PC-9 (cell line): Measurements from ENCODE around the gene INSYN2B. TPM values are rescaled to one million over a fixed set of nuclear protein-coding genes. Genes with fewer than 3 reads are reported as not detected.

Experiments
- BruUV-seq: library from RNA; stranded (reverse); fragments of 400-500 nt; replicated peaks from 2 replicates; lab custom pipeline; 2021; lab: Mats Ljungman, UMichigan
- CTCF ChIA-PET: fragments of 300-600 bp; sonication (Branson Sonifier 250); formaldehyde crosslinking; loops from one replicate; lab custom pipeline; 2022; ENCODE audit warnings: antibody characterized with exemption; lab: Charles Lee
- POLR2A ChIA-PET: fragments of 300-600 bp; sonication (Branson Sonifier 250); formaldehyde crosslinking; loops from one replicate; lab custom pipeline; 2022; ENCODE audit warnings: antibody characterized with exemption; ENCODE audit not compliant: unreplicated experiment; lab: Charles Lee
- DNase-seq, 2 experiments: peaks; one replicate each; pipeline versions ENCODE4 v3.0.0 to v3.0.0-alpha.2; 2015 to 2022; ENCODE audit warnings: mixed read lengths in 1 of 2
- H2AFZ ChIP-seq: fragments of 200-600 bp; sonication (generic); 2 replicates; pipeline ENCODE4 v1.8.1; 2017; ENCODE audit warnings: antibody characterized with exemption
- H3F3A ChIP-seq: fragments of 200-600 bp; sonication (generic); 2 replicates; pipeline ENCODE4 v1.8.1; 2017; ENCODE audit warnings: antibody characterized with exemption, mild to moderate bottlenecking, low read depth; ENCODE audit not compliant: insufficient read depth
- H3K27ac ChIP-seq: fragments of 200-600 bp; sonication (generic); 2 replicates; pipeline ENCODE4 v1.6.1; 2016; ENCODE audit warnings: mixed run types
- H3K27me3 ChIP-seq: fragments of 200-600 bp; sonication (generic); 2 replicates; pipeline ENCODE4 v1.6.1; 2016; ENCODE audit warnings: low read depth, mixed run types; ENCODE audit not compliant: insufficient read depth
- H3K36me3 ChIP-seq: fragments of 200-600 bp; sonication (generic); 2 replicates; pipeline ENCODE4 v1.6.1; 2016; ENCODE audit warnings: low read depth, mixed run types
- H3K4me1 ChIP-seq: fragments of 200-600 bp; sonication (generic); replicated peaks from 2 replicates; pipeline ENCODE4 v1.6.1; 2016; ENCODE audit warnings: mixed run types; ENCODE audit not compliant: insufficient read depth
- H3K4me2 ChIP-seq: fragments of 200-600 bp; sonication (generic); 2 replicates; pipeline ENCODE4 v1.6.1; 2017; ENCODE audit warnings: mixed run types
- H3K4me3 ChIP-seq: fragments of 200-600 bp; sonication (generic); 2 replicates; pipeline ENCODE4 v1.6.1; 2016; ENCODE audit warnings: mixed run types
- H3K79me2 ChIP-seq: fragments of 200-600 bp; sonication (generic); 2 replicates; pipeline ENCODE4 v1.6.1; 2017; ENCODE audit warnings: low read depth, mixed run types
- H3K9me2 ChIP-seq: fragments of 200-600 bp; sonication (generic); 2 replicates; pipeline ENCODE4 v1.8.1; 2017; ENCODE audit warnings: mild to moderate bottlenecking; ENCODE audit not compliant: insufficient read depth
- H3K9me3 ChIP-seq: fragments of 200-600 bp; sonication (generic); 2 replicates; pipeline ENCODE4 v1.8.1; 2016; ENCODE audit warnings: low read depth; ENCODE audit not compliant: insufficient read depth
- H4K20me1 ChIP-seq: fragments of 200-600 bp; sonication (generic); 2 replicates; pipeline ENCODE4 v1.8.1; 2017; ENCODE audit not compliant: insufficient read depth
- CTCF ChIP-seq: fragments of 200-600 bp; sonication (generic); conservative IDR thresholded peaks from 2 replicates; pipeline ENCODE4 v1.6.1; 2017; ENCODE audit warnings: mixed run types, antibody characterized with exemption, mild to moderate bottlenecking, moderate library complexity
- EZH2 ChIP-seq: fragments of 200-600 bp; sonication (generic); IDR thresholded peaks from 2 replicates; pipeline ENCODE4 v1.8.0; 2017; ENCODE audit warnings: antibody characterized with exemption, low read depth
- intact Hi-C: fragments of 100-400 bp; cut with micrococcal nuclease; formaldehyde crosslinking; loops from one replicate; pipeline ENCODE4 v1.10.0; 2022; ENCODE audit not compliant: unreplicated experiment
- total RNA-seq: library from RNA; stranded (reverse); gene quantifications from 2 replicates; pipeline ENCODE4 v1.2.3, GENCODE V29; 2021

INSYN2B gene
- total RNA-seq, 1 experiment from 2014 or later: not detected

DNA sequence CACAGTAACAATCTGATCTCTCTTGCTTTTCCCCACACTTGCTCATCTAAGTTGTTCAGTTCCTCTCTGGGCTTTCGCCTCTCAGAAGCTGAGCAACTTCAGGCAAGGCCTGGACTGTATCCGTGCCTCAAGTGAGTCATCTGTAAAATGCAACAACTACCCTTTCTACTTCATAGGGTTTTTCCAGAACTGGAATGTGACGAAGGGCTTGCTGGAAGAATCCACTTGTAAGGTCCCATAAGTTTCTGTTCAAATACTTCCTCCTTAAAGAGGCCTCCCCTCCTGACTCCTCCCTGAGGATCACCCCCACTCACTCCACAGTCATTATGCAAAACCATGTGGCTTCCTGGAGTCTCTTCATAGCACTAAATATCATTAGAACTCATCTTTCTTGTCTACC, 17.5 kb upstream of the INSYN2B start:
- TF ChIP-seq EZH2 (no peak), CTCF (no peak)
- no peaks in the 10 kb centered on the region for H3K27me3 ChIP-seq
- ChIA-PET POLR2A (no interaction called here), CTCF (no interaction called here)
- no peak for DNase-seq
- H3K9me3 ChIP-seq: no peaks in the 10 kb centered on the region
- no peak overlapping the region for H3K27ac ChIP-seq
- H3K36me3 ChIP-seq: no peaks in the 10 kb centered on the region
- no peak overlapping the region for H3K4me2 ChIP-seq
- no peaks in the 10 kb centered on the region for H3K79me2 ChIP-seq
- no peak overlapping the region for H3K4me3 ChIP-seq
- no peaks in the 10 kb centered on the region for H4K20me1 ChIP-seq
- intact Hi-C loops: no loop called here
- H2AFZ ChIP-seq: no peak overlapping the region
- H3K4me1 ChIP-seq: no peaks in the 10 kb centered on the region
- BruUV-seq: no TSS peak
- no peaks in the 10 kb centered on the region for H3K9me2 ChIP-seq
- H3F3A ChIP-seq: no peaks in the 10 kb centered on the region

- ChIA-PET CTCF (no interaction called here), POLR2A (no interaction called here)
- no TSS peak for BruUV-seq
These were observed 13.1 kb upstream of the INSYN2B start for GRCh38 chr5:169993485-169993790.

DNA sequence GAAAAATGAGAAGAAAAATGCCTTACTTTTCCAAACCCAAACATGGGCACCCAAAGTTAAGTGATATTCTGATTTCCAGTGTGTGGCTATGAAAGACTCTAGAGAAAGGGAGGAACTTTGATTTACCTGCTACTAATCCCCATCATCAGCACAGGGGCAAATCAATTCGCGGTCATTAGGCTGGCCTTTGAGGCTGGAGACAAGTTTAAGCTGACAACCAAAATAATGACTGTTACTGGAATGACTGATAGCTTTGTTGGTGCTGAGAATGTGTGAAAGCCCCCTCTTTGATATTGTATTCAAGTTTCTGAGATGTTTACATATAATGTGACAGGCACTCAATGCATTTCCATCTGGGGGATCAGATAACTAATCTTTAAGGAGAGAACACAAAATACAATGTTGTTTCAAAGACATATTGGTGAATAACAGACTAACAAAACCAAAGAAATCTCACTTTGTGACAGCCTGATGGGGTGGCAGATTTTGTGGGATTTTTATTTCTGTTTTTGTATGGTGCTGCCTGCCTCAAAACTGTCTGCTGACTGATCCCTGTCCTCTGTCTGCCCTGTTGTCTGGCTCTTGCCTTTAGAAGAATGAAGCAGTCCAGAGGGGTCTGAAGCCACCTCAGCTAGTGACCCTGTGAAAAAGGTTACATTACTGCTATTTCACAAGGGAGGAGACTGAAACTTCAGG, 12.6 kb upstream of the INSYN2B start:
- Histone ChIP-seq H4K20me1 (no peaks in the 10 kb centered on the region), H3K4me3 (no peak overlapping the region), H3K9me2 (no peaks in the 10 kb centered on the region), H2AFZ (no peak overlapping the region), H3K27ac (no peak overlapping the region), H3K79me2 (no peaks in the 10 kb centered on the region), H3K9me3 (no peaks in the 10 kb centered on the region), H3K27me3 (no peaks in the 10 kb centered on the region), H3K36me3 (no peaks in the 10 kb centered on the region), H3K4me1 (peaks cover 14% of the 10 kb centered on the region), H3K4me2 (no peak overlapping the region), H3F3A (peaks cover 4% of the 10 kb centered on the region; the same call in 1 of the 2 replicates)
- ChIA-PET CTCF (no interaction called here), POLR2A (no interaction called here)
- DNase-seq: no peak
- intact Hi-C loops: no loop called here
- no TSS peak for BruUV-seq
- no peak for TF ChIP-seq EZH2
- TF ChIP-seq CTCF: no peak

More at GRCh38 chr5:169993485-169993790, 13.1 kb upstream of the INSYN2B start:
- H3K4me2 ChIP-seq: no peak overlapping the region
- no peaks in the 10 kb centered on the region for H3K27me3 ChIP-seq
- no peak for DNase-seq
- no peaks in the 10 kb centered on the region for H3K9me2 ChIP-seq
- H3F3A ChIP-seq: peaks cover 4% of the 10 kb centered on the region; the same call in 1 of the 2 replicates
- intact Hi-C loops: no loop called here
- no peaks in the 10 kb centered on the region for H4K20me1 ChIP-seq
- H3K79me2 ChIP-seq: no peaks in the 10 kb centered on the region
- H3K36me3 ChIP-seq: no peaks in the 10 kb centered on the region
- H3K4me3 ChIP-seq: no peak overlapping the region
- H3K9me3 ChIP-seq: no peaks in the 10 kb centered on the region
- H2AFZ ChIP-seq: no peak overlapping the region
- TF ChIP-seq CTCF (no peak), EZH2 (no peak)
- H3K27ac ChIP-seq: no peak overlapping the region
- H3K4me1 ChIP-seq: peaks cover 13% of the 10 kb centered on the region
